ENCODE results near the gene B4GALT5. TPM values are rescaled to one million over a fixed set of nuclear protein-coding genes. Genes with fewer than 3 reads are reported as not detected.
"Not testable (repeated sequence)": the region's sequence is repeated elsewhere in the genome, so short reads cannot be mapped to it uniquely, and the experiment has no call there.

B4GALT5 gene
- total RNA-seq, 1 donor from 2014 or later: 46.1 TPM

DNA sequence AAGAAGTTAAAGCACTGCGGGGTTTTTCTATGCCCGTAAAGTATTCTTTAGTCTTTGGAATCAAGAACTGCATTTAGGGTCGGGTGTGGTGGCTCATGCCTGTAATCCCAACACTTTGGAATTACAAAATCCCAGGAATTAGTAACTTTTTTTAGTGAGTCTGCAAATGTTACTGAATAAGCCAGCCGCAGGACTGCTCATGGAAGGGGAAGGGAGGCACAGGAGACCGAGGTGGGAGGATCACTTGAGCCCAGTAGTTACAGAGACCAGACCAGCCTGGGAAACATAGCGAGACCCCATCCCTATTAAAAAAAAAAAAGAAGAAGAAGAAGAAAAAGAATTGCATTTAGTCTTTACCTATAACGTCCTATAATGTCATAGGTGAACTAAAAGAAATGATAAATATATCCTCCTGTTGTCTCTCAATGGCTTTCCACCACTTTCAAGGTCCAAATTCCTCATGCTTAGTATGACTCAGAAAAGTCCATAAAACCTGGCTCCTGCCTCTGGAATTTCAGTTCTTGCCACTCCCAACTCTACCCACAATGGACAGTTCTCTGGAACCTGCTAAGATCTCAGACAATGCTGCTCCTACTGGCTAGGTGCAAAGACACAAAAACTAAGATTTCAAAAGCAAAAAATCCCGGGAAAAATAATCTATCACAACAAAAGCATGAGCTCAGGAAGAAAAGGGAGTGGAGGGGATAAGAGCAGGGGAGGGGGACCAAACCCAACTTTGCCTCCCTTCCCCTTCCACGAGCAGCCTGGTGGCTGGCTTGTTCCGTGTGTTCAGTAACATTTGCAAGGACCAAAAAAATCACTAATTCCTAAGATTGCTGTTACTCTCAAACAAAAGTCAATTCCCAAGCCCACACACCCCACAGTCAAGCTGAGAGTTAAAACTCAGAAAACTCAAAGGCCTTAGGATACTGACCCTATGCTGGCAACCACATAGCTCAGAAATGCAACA is 39.0 kb downstream of the B4GALT5 start:
- peak overlapping the region; percentile 24 for H3K27ac ChIP-seq
- peaks cover 80% of the 10 kb centered on the region for H3K4me1 ChIP-seq

DNA sequence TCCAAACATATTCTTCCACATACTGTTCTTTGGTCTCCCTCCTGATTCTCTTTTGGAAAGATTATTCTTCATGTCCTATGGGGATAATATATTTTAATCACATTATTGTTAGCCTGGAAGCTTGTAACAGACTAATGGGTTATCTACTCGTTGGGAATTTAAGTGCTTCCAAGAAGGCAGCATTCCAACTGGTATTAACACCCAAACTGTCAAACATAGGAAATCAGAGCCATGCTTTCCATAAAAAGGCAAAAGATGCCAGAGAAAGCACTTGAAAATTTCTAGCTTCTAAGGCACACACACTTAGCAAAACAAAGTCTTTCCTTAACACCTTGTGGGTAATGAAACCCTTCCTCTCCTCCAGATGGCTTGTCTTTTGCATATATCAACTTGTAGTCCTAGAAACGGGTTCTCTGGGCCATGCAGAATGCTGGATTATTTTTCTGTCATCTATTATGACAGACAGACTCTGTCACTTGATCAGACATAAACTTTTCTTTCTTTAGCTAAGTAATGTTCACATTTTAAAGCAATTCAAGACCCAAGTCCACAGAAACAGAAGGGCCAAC is 41.5 kb downstream of the B4GALT5 start:
- Histone ChIP-seq H3K27me3 (no peaks in the 10 kb centered on the region), H3K9me3 (no peaks in the 10 kb centered on the region), H3K4me3 (no peak overlapping the region), H3K36me3 (no peaks in the 10 kb centered on the region), H3K4me1 (peaks cover 71% of the 10 kb centered on the region), H3K27ac (no peak overlapping the region)
- intact Hi-C loops (cut with DNase I): no loop called here
- TF ChIP-seq, protein P1, sequence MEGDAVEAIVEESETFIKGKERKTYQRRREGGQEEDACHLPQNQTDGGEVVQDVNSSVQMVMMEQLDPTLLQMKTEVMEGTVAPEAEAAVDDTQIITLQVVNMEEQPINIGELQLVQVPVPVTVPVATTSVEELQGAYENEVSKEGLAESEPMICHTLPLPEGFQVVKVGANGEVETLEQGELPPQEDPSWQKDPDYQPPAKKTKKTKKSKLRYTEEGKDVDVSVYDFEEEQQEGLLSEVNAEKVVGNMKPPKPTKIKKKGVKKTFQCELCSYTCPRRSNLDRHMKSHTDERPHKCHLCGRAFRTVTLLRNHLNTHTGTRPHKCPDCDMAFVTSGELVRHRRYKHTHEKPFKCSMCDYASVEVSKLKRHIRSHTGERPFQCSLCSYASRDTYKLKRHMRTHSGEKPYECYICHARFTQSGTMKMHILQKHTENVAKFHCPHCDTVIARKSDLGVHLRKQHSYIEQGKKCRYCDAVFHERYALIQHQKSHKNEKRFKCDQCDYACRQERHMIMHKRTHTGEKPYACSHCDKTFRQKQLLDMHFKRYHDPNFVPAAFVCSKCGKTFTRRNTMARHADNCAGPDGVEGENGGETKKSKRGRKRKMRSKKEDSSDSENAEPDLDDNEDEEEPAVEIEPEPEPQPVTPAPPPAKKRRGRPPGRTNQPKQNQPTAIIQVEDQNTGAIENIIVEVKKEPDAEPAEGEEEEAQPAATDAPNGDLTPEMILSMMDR (IDR thresholded peaks at IDR 0.05): no peak
- no peak for ATAC-seq
- no peak for DNase-seq

More for the DNA sequence above, 39.0 kb downstream of the B4GALT5 start:
- intact Hi-C loops (cut with DNase I): no loop called here
- Histone ChIP-seq H3K27me3 (no peaks in the 10 kb centered on the region), H3K36me3 (no peaks in the 10 kb centered on the region), H3K4me3 (no peak overlapping the region), H3K9me3 (no peaks in the 10 kb centered on the region)
- ATAC-seq: peak; percentile 45
- TF ChIP-seq, protein P1 (IDR thresholded peaks at IDR 0.05): no peak
- DNase-seq: no peak

DNA sequence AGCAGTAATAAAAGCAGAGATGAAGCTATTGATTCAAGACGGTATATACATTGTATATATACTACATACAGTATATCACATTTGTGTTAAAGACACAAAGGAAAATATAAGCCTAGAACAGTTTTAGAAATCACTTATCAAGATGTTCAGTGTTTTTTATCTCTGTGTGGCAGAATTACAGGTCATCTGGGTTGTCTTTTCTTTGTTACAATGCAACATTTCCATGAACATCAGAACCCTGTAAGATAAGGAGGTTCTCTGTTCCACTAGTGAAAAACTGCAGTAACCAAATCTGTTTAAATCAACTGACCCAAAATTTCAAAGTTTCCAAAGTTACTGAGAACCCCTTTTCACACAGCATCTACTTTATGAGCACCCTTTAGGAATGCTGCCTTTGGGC is 42.2 kb downstream of the B4GALT5 start:
- Histone ChIP-seq H3K9me3 (no peaks in the 10 kb centered on the region), H3K4me3 (no peak overlapping the region), H3K36me3 (no peaks in the 10 kb centered on the region), H3K4me1 (peaks cover 63% of the 10 kb centered on the region), H3K27me3 (no peaks in the 10 kb centered on the region), H3K27ac (no peak overlapping the region)
- ATAC-seq: no peak
- intact Hi-C loops (cut with DNase I): no loop called here
- TF ChIP-seq, protein P1 (IDR thresholded peaks at IDR 0.05): no peak
- no peak for DNase-seq

DNA sequence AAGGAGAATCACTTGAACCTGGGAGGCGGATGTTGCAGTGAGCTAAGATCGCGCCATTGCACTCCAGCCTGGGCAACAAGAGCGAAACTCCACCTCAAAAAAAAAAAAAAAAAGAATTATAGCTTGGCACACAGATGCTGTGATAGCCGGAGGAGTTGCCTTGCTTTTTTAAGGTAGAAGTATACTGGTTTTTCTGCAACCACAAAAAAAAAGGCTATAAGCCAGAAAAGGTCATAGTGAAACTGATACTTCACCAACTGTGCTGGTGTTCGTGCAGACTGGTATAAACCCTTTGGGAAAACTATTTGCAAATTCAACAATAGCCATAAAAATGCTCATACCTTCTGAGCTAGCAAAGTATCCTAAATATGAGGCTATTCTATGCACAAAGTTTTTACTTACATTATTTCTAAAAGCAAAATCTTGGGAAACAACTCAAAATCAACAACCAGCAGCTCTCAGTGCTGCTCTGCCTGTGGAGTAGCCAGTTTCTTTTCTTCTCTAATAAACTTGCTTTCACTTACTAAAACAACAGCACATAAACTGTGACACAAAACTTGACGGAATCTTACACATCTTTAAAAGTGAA is 44.0 kb downstream of the B4GALT5 start:
- H3K4me1 ChIP-seq: peaks cover 46% of the 10 kb centered on the region
- ATAC-seq: peak; percentile 31
- no peaks in the 10 kb centered on the region for H3K27me3 ChIP-seq
- no peaks in the 10 kb centered on the region for H3K9me3 ChIP-seq
- peak overlapping the region; percentile 34 for H3K27ac ChIP-seq
- H3K4me3 ChIP-seq: peak overlapping the region; percentile 34
- no peak for DNase-seq
- H3K36me3 ChIP-seq: no peaks in the 10 kb centered on the region
- TF ChIP-seq, protein P1 (IDR thresholded peaks at IDR 0.05): no peak
- intact Hi-C loops (cut with DNase I): no loop called here

DNA sequence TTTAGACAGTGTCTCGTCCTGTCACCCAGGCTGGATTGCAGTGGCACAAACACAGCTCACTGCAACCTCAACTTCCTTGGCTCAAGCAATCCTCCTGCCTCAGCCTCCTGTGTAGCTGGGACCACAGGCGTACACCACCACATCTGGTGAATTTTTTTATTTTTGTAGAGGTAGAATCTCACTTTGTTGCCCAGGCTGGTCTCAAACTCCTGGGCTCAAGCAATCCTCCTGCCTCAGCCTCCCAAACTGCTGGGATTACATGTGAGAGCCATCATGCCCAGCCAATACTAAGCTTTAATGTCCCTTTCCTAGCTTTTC is 44.8 kb downstream of the B4GALT5 start:
- H3K4me1 ChIP-seq: peaks cover 40% of the 10 kb centered on the region

More for the DNA sequence above, 44.8 kb downstream of the B4GALT5 start:
- H3K27ac ChIP-seq; H3K27me3 ChIP-seq; intact Hi-C loops (cut with DNase I); DNase-seq; H3K36me3 ChIP-seq; H3K4me3 ChIP-seq; H3K9me3 ChIP-seq; ATAC-seq: not testable (repeated sequence)
